SU-DHL-6 (cell line): Measurements from ENCODE around the gene RSPH9.

ENCODE experiments used
- H2AFZ ChIP-seq: fragments of 200-600 bp; sonication (generic); 2 replicates; pipeline ENCODE4 v1.6.1; 2014; ENCODE audit warnings: low read depth, mild to moderate bottlenecking, moderate library complexity, mixed read lengths, antibody characterized with exemption, low read length; ENCODE audit not compliant: severe bottlenecking
- H3F3A ChIP-seq: fragments of 200-600 bp; shearing (Covaris generic); 2 replicates; pipeline ENCODE4 v1.6.0; 2016; ENCODE audit warnings: antibody characterized with exemption, mild to moderate bottlenecking; ENCODE audit not compliant: insufficient read depth
- H3K27ac ChIP-seq: fragments of 200-600 bp; sonication (generic); 2 replicates; pipeline ENCODE4 v1.5.1; 2016; ENCODE audit warnings: low read depth, mild to moderate bottlenecking, low read length, moderate library complexity, mixed read lengths
- H3K27me3 ChIP-seq: fragments of 200-600 bp; sonication (generic), shearing (Covaris generic); 2 replicates; pipeline ENCODE4 v1.6.0; 2014; ENCODE audit warnings: mild to moderate bottlenecking, low read length
- H3K36me3 ChIP-seq: fragments of 200-600 bp; sonication (generic); 2 replicates; pipeline ENCODE4 v1.6.1; 2014; ENCODE audit warnings: mild to moderate bottlenecking, low read length, mixed read lengths
- H3K4me2 ChIP-seq: fragments of 300-600, 200-600 bp; shearing (Covaris generic), sonication (generic); 2 replicates; pipeline ENCODE4 v1.6.0; 2014; ENCODE audit warnings: low read length, low read depth, mild to moderate bottlenecking; ENCODE audit not compliant: poor library complexity, severe bottlenecking
- H3K4me3 ChIP-seq: fragments of 200-600 bp; sonication (generic); 2 replicates; pipeline ENCODE4 v1.5.1; 2014; ENCODE audit warnings: antibody characterized with exemption, low read length, mild to moderate bottlenecking, mixed read lengths; ENCODE audit not compliant: insufficient read depth, poor library complexity, severe bottlenecking
- H3K79me2 ChIP-seq: fragments of 200-600 bp; sonication (generic); 2 replicates; pipeline ENCODE4 v1.6.1; 2014; ENCODE audit warnings: mild to moderate bottlenecking, low read length, moderate library complexity; ENCODE audit not compliant: insufficient read depth
- H3K9ac ChIP-seq: fragments of 200-600 bp; sonication (generic); 2 replicates; pipeline ENCODE4 v1.7.0; 2014; ENCODE audit warnings: mild to moderate bottlenecking, low read length
- H3K9me2 ChIP-seq: fragments of 200-600 bp; sonication (generic); replicated peaks from 2 replicates; pipeline ENCODE4 v1.6.1; 2014; ENCODE audit warnings: low read length; ENCODE audit not compliant: insufficient read depth
- H3K9me3 ChIP-seq: fragments of 200-600 bp; sonication (generic); 2 replicates; pipeline ENCODE4 v1.6.1; 2014; ENCODE audit warnings: low read length, mixed read lengths; ENCODE audit not compliant: insufficient read depth
- H4K20me1 ChIP-seq: fragments of 200-600 bp; sonication (generic); 2 replicates; pipeline ENCODE4 v1.6.1; 2014; ENCODE audit warnings: low read depth, mild to moderate bottlenecking, antibody characterized with exemption, low read length, moderate library complexity, mixed read lengths
- CTCF ChIP-seq: fragments of 200-600 bp; sonication (generic); IDR thresholded peaks from one replicate; pipeline ENCODE4 v1.5.1; 2017; ENCODE audit warnings: antibody characterized with exemption, mild to moderate bottlenecking, low read length, moderate library complexity; ENCODE audit not compliant: insufficient read depth, poor library complexity, severe bottlenecking
- EZH2phosphoT487 ChIP-seq: fragments of 200-600 bp; sonication (generic), shearing (Covaris generic); conservative IDR thresholded peaks from 2 replicates; pipeline ENCODE4 v1.6.1; 2018; ENCODE audit warnings: mild to moderate bottlenecking, antibody characterized with exemption, low read length, moderate library complexity, mixed read lengths

RSPH9 gene

GRCh38 chr6:43616725-43617472 lies 27.9 kb upstream of the RSPH9 start:
- peaks cover 56% of the 10 kb centered on the region for H3F3A ChIP-seq
- H3K9ac ChIP-seq: no peak overlapping the region
- no peak overlapping the region for H2AFZ ChIP-seq
- no peak for TF ChIP-seq CTCF
- H3K27ac ChIP-seq: no peak overlapping the region
- H3K9me3 ChIP-seq: no peaks in the 10 kb centered on the region
- no peaks in the 10 kb centered on the region for H3K9me2 ChIP-seq
- no peaks in the 10 kb centered on the region for H3K79me2 ChIP-seq
- H3K36me3 ChIP-seq: peaks cover 30% of the 10 kb centered on the region
- no peak overlapping the region for H3K4me3 ChIP-seq
- no peaks in the 10 kb centered on the region for H4K20me1 ChIP-seq
- no peaks in the 10 kb centered on the region for H3K27me3 ChIP-seq
- H3K4me2 ChIP-seq: no peak overlapping the region

GRCh38 chr6:43621078-43621835 lies 23.6 kb upstream of the RSPH9 start:
- TF ChIP-seq EZH2phosphoT487 (no peak), CTCF (no peak)
- H3K9me3 ChIP-seq: no peaks in the 10 kb centered on the region
- H2AFZ ChIP-seq: no peak overlapping the region
- peaks cover 39% of the 10 kb centered on the region for H3F3A ChIP-seq
- H3K36me3 ChIP-seq: 0 out of 2 replicates have a peak, but pooled peaks cover 6% of the 10 kb centered on the region
- H3K9me2 ChIP-seq: no peaks in the 10 kb centered on the region
- no peak overlapping the region for H3K9ac ChIP-seq
- H3K4me3 ChIP-seq: no peak overlapping the region
- no peaks in the 10 kb centered on the region for H3K27me3 ChIP-seq
- H3K79me2 ChIP-seq: no peaks in the 10 kb centered on the region
- H3K4me2 ChIP-seq: no peak overlapping the region
- no peak overlapping the region for H3K27ac ChIP-seq
- no peaks in the 10 kb centered on the region for H4K20me1 ChIP-seq

DNA sequence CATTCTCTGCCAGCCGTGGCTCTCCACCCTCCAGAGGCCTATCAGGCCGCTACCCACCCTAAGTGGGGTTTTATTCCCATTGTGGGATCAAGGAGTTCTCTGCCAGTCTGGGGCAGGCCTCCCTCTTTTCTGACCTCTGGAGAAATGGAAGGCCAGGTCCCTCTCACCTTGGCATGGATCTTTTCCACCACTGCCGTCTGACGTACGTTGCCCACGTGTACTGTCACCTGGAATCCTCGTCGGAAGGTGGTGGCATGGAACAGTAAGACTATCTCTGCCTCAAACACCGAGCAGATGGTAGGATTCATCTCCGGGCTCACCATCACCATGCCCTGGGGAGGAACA lies 23.0 kb upstream of the RSPH9 start:
- H3K27ac ChIP-seq: no peak overlapping the region
- TF ChIP-seq EZH2phosphoT487 (no peak), CTCF (no peak)
- no peaks in the 10 kb centered on the region for H3K9me3 ChIP-seq
- no peak overlapping the region for H3K4me3 ChIP-seq
- H3K9me2 ChIP-seq: no peaks in the 10 kb centered on the region
- no peaks in the 10 kb centered on the region for H3K27me3 ChIP-seq
- H3K9ac ChIP-seq: no peak overlapping the region
- no peak overlapping the region for H3K4me2 ChIP-seq
- H3K36me3 ChIP-seq: 0 out of 2 replicates have a peak, but pooled peaks cover 6% of the 10 kb centered on the region
- H2AFZ ChIP-seq: no peak overlapping the region
- H4K20me1 ChIP-seq: no peaks in the 10 kb centered on the region
- peaks cover 1% of the 10 kb centered on the region; the same call in 1 of the 2 replicates for H3K79me2 ChIP-seq
- H3F3A ChIP-seq: peaks cover 34% of the 10 kb centered on the region
